Stimulated activated CD4-positive, alpha-beta T cell treated with anti-CD3 and anti-CD28 coated beads, TNF-alpha, amount 100 ng/mL, for 48 hours (primary cell): ENCODE data around the gene OAF.
"Not testable (repeated sequence)": the region's sequence is repeated elsewhere in the genome, so short reads cannot be mapped to it uniquely, and the experiment has no call there.

Experiments used
- DNase-seq, 3 donors: peaks; one replicate each; pipeline ENCODE4 v3.0.0-alpha.2; 2020; ENCODE audit warnings: low read depth in 3 of 3

The OAF gene

GRCh38 chr11:120271672-120272071, 60.8 kb downstream of the OAF start:
- no peak for DNase-seq

DNA sequence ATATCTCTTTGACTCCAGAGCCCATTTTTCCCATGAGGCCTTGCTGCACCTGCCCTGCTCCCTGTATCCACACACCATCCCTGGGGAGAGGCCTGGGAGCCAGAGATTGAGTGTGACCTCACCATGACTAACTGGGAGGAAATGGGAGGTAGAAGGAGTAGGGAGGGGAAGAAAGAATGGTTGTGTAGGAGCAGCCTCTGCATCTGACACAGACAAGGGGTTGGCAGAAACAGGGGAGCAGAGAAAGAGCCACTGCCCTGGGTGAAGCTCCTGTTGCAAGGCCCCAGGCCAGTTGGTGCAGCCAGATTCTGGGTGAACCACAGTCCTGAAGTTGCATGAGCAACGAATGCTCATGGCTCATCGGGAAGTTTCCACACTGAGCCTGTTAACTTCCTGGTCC, 61.5 kb downstream of the OAF start:
- DNase-seq, result no peak

GRCh38 chr11:120273432-120273831, 62.6 kb downstream of the OAF start:
- no peak for DNase-seq

DNA sequence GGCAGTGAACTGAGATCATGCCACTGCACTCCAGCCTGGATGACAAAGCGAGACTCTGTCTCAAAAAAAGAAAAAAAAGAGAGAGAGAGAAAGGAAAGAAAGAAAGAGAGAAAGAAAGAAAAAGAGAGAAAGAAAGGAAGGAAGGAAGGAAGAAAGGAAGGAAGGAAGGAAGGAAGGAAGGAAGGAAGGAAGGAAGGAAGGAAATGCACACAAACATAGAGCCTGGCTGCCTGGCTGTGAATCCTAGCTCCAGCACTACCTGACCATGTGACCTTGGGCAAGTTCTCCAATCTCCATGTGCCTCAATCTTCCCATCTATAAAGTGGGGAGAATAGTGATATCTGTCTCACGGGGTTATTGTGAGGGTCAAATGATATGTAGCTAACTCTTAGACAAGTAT, 63.1 kb downstream of the OAF start:
- not testable (repeated sequence) for DNase-seq

DNA sequence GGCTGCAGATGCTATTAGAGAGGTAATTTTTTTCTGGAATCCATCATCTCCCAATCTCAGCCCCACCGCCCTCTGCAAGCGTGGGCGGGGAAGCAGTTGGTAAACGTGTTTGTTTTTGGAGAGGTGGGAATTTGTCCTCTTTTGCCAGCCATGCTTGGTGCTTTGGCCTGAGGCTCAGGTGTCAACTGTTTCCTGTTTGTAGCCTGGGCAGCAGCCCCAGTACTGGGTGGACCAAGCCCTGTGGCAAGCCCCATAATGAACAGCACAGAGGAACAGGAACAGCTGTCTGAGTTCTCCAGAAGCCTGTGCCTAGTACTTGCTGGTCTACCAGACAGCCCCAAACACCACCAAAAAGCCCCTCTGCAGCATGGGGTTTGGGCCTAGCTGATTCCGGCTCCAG, 68.7 kb downstream of the OAF start:
- no peak for DNase-seq
